H1 (cell line): ENCODE data around the gene CITED4. TPM values are rescaled to one million over a fixed set of nuclear protein-coding genes. Genes with fewer than 3 reads are reported as not detected.

Experiments
- CTCF ChIA-PET: fragments of 300-600 bp; sonication (Branson Sonifier 250); formaldehyde crosslinking; loops from one replicate; lab custom pipeline; 2021; ENCODE audit not compliant: partially characterized antibody; lab: Charles Lee
- POLR2A ChIA-PET: fragments of 300-600 bp; sonication (Branson Sonifier 250); formaldehyde crosslinking; loops from one replicate; lab custom pipeline; 2021; ENCODE audit warnings: inconsistent platforms; ENCODE audit not compliant: partially characterized antibody; lab: Charles Lee
- DNase-seq, 2 experiments: peaks; one replicate each; pipeline versions ENCODE4 v3.0.0 to v3.0.0-alpha.2; 2010 to 2022; ENCODE audit warnings: low spot score in 2 of 2, low read depth in 1 of 2, mixed read lengths in 1 of 2
- FAIRE-seq: peaks from 2 replicates; lab custom pipeline; 2011; peaks lifted over from hg19 to GRCh38; lab: Jason Lieb, UNC
- H2AFZ ChIP-seq: 2 replicates; pipeline ENCODE4 v1.8.1; 2012; ENCODE audit warnings: low read length, inconsistent platforms
- H2AK5ac ChIP-seq: 2 replicates; pipeline ENCODE4 v1.6.1; 2013; ENCODE audit warnings: low read depth, low read length
- H2BK120ac ChIP-seq: replicated peaks from 2 replicates; pipeline ENCODE3; 2013; ENCODE audit warnings: low read depth, low read length, inconsistent platforms
- H2BK12ac ChIP-seq: 2 replicates; pipeline ENCODE4 v1.6.1; 2013; ENCODE audit warnings: low read depth, low read length
- H2BK15ac ChIP-seq: 2 replicates; pipeline ENCODE4 v1.6.1; 2013; ENCODE audit warnings: low read length
- H2BK20ac ChIP-seq: 2 replicates; pipeline ENCODE4 v1.6.1; 2013; ENCODE audit warnings: low read length
- H2BK5ac ChIP-seq: 2 replicates; pipeline ENCODE4 v1.6.1; 2013; ENCODE audit warnings: low read depth, low read length
- H3K14ac ChIP-seq: 2 replicates; pipeline ENCODE4 v1.6.1; 2013; ENCODE audit warnings: inconsistent platforms; ENCODE audit not compliant: insufficient read length
- H3K18ac ChIP-seq: 2 replicates; pipeline ENCODE4 v1.6.1; 2013; ENCODE audit warnings: low read length; ENCODE audit errors: extremely low read depth
- H3K23ac ChIP-seq: 2 replicates; pipeline ENCODE4 v1.6.1; 2013; ENCODE audit warnings: inconsistent platforms; ENCODE audit not compliant: insufficient read length
- H3K23me2 ChIP-seq: 2 replicates; pipeline ENCODE4 v1.6.1; 2013; ENCODE audit warnings: low read depth, low read length
- H3K27ac ChIP-seq: 2 replicates; pipeline ENCODE4 v1.6.1; 2011; ENCODE audit warnings: low read depth, low read length, inconsistent platforms
- H3K27me3 ChIP-seq, 4 experiments: replicated peaks in 1 of 4; 1 replicate in 1 of 4; 2 replicates in 3 of 4; pipeline versions ENCODE4 v1.6.1 to v1.8.1; 2011 to 2013; ENCODE audit warnings: low read length in 3 of 4, mild to moderate bottlenecking in 3 of 4, inconsistent platforms in 2 of 4, mixed read lengths in 2 of 4, moderate library complexity in 1 of 4; ENCODE audit not compliant: control insufficient read depth in 3 of 4, insufficient read depth in 3 of 4; ENCODE audit errors: extremely low read depth in 1 of 4
- H3K36me3 ChIP-seq, 4 experiments: 2 replicates each; pipeline versions ENCODE4 v1.6.1 to v1.8.1; 2011 to 2013; ENCODE audit warnings: mild to moderate bottlenecking in 4 of 4, low read length in 3 of 4, moderate library complexity in 2 of 4, control low read depth in 1 of 4, inconsistent platforms in 1 of 4; ENCODE audit not compliant: insufficient read depth in 4 of 4, control insufficient read depth in 2 of 4
- H3K4ac ChIP-seq: replicated peaks from 2 replicates; pipeline ENCODE3; 2013; ENCODE audit warnings: low read length, low read depth, mixed read lengths, inconsistent platforms; ENCODE audit not compliant: insufficient read length
- H3K4me1 ChIP-seq, 4 experiments: replicated peaks in 1 of 4; 1 replicate in 1 of 4; 2 replicates in 3 of 4; pipeline versions ENCODE4 v1.6.1 to v1.8.1; 2011 to 2013; ENCODE audit warnings: low read length in 3 of 4, inconsistent platforms in 2 of 4, mixed read lengths in 1 of 4; ENCODE audit not compliant: insufficient read depth in 4 of 4, control insufficient read depth in 3 of 4
- H3K4me2 ChIP-seq, 2 experiments: 2 replicates each; pipeline versions ENCODE4 v1.6.1 to v1.8.1; 2011 to 2013; ENCODE audit warnings: low read depth in 2 of 2, low read length in 2 of 2, control low read depth in 1 of 2, inconsistent platforms in 1 of 2, mild to moderate bottlenecking in 1 of 2; ENCODE audit not compliant: insufficient read depth in 1 of 2
- H3K4me3 ChIP-seq, 4 experiments: fragments of 200-600, 300-600 bp in 1 of 4; sonication (generic), shearing (Covaris generic), sonication (Bioruptor Twin) in 1 of 4; 2 replicates each; pipeline versions ENCODE4 v1.5.1 to v1.8.1; 2011 to 2016; ENCODE audit warnings: low read length in 4 of 4, low read depth in 3 of 4, control low read depth in 2 of 4, inconsistent platforms in 2 of 4, mild to moderate bottlenecking in 2 of 4, mixed read lengths in 1 of 4, moderate library complexity in 1 of 4; ENCODE audit not compliant: insufficient read depth in 2 of 4; ENCODE audit errors: extremely low read depth in 1 of 4
- H3K56ac ChIP-seq: replicated peaks from 2 replicates; pipeline ENCODE3; 2013; ENCODE audit warnings: low read depth, mild to moderate bottlenecking, mixed read lengths, low read length, inconsistent platforms; ENCODE audit not compliant: insufficient read length
- H3K79me1 ChIP-seq: 2 replicates; pipeline ENCODE4 v1.6.1; 2013; ENCODE audit warnings: low read depth, low read length, control low read depth
- H3K79me2 ChIP-seq, 2 experiments: 2 replicates each; pipeline versions ENCODE4 v1.6.1 to v1.8.1; 2012 to 2013; ENCODE audit warnings: low read length in 2 of 2, mild to moderate bottlenecking in 2 of 2, inconsistent platforms in 1 of 2; ENCODE audit not compliant: insufficient read depth in 2 of 2, control insufficient read depth in 1 of 2
- H3K9ac ChIP-seq, 4 experiments: replicated peaks in 1 of 4; 1 replicate in 1 of 4; 2 replicates in 3 of 4; pipeline versions ENCODE4 v1.6.1 to v1.8.1; 2011 to 2013; ENCODE audit warnings: low read depth in 3 of 4, low read length in 3 of 4, control low read depth in 2 of 4, mild to moderate bottlenecking in 2 of 4, moderate library complexity in 2 of 4, inconsistent platforms in 1 of 4; ENCODE audit errors: extremely low read depth in 1 of 4
- H3K9me3 ChIP-seq, 2 experiments: 2 replicates each; pipeline versions ENCODE4 v1.6.1 to v1.8.1; 2012 to 2013; ENCODE audit warnings: mild to moderate bottlenecking in 2 of 2, moderate library complexity in 2 of 2, control low read depth in 1 of 2, inconsistent platforms in 1 of 2, low read depth in 1 of 2, low read length in 1 of 2, mixed read lengths in 1 of 2; ENCODE audit not compliant: insufficient read depth in 2 of 2
- H4K20me1 ChIP-seq, 2 experiments: replicated peaks in 1 of 2; 2 replicates each; pipeline versions ENCODE3 to v1.8.1; 2011 to 2013; ENCODE audit warnings: inconsistent platforms in 2 of 2, low read length in 2 of 2, mild to moderate bottlenecking in 1 of 2; ENCODE audit not compliant: insufficient read depth in 2 of 2, control insufficient read depth in 1 of 2
- H4K5ac ChIP-seq: 2 replicates; pipeline ENCODE4 v1.6.1; 2013; ENCODE audit warnings: low read length, low read depth, mixed read lengths, inconsistent platforms; ENCODE audit not compliant: insufficient read length
- H4K8ac ChIP-seq: 2 replicates; pipeline ENCODE4 v1.8.0; 2013; ENCODE audit warnings: mild to moderate bottlenecking, moderate library complexity, low read length, inconsistent platforms; ENCODE audit not compliant: insufficient read depth; ENCODE audit errors: extremely low read depth
- H4K91ac ChIP-seq: replicated peaks from 2 replicates; pipeline ENCODE3; 2013; ENCODE audit warnings: low read length, mixed read lengths, inconsistent platforms; ENCODE audit not compliant: insufficient read length
- EZH2 ChIP-seq: fragments of 200-600 bp; sonication (generic); IDR thresholded peaks from 2 replicates; pipeline ENCODE4 v1.7.1; 2012; ENCODE audit warnings: low read depth, mild to moderate bottlenecking, moderate library complexity, low read length, inconsistent platforms; ENCODE audit not compliant: severe bottlenecking
- FOSL1 ChIP-seq: IDR thresholded peaks from 2 replicates; pipeline ENCODE4 v1.6.1; 2011; ENCODE audit warnings: mild to moderate bottlenecking, low read depth, low read length, moderate library complexity; ENCODE audit not compliant: insufficient read depth
- GTF2F1 ChIP-seq: IDR thresholded peaks from 2 replicates; pipeline ENCODE4 v1.6.1; 2012; ENCODE audit warnings: low read depth, low read length, improper control_type of control experiment, borderline replicate concordance
- HDAC6 ChIP-seq: IDR thresholded peaks from one replicate; pipeline ENCODE4 v1.7.1; 2012; ENCODE audit warnings: low read depth, mild to moderate bottlenecking, inconsistent platforms, low read length, moderate library complexity
- JUND ChIP-seq: IDR thresholded peaks from 2 replicates; pipeline ENCODE4 v1.6.1; 2011; ENCODE audit warnings: mild to moderate bottlenecking, improper control_type of control experiment, low read length
- KDM1A ChIP-seq: fragments of 200-600, 300-600 bp; sonication (generic); IDR thresholded peaks from 2 replicates; pipeline ENCODE4 v1.7.1; 2016; ENCODE audit warnings: mild to moderate bottlenecking, low read length, borderline replicate concordance
- RXRA ChIP-seq: IDR thresholded peaks from 2 replicates; pipeline ENCODE4 v1.6.1; 2011; ENCODE audit warnings: low read depth, mild to moderate bottlenecking, low read length, moderate library complexity; ENCODE audit not compliant: insufficient read depth
- TCF12 ChIP-seq: IDR thresholded peaks from 2 replicates; pipeline ENCODE4 v1.6.1; 2011; ENCODE audit warnings: low read depth, mild to moderate bottlenecking, low read length
- WGBS, 2 experiments: shearing (Covaris generic) in 1 of 2; methylation state at CpG; one replicate each; pipeline versions ENCODE4 v1.1.6 to v1.1.7; 2013 to 2015; ENCODE audit warnings: low lambda C conversion rate in 2 of 2, mixed read lengths in 2 of 2, inconsistent platforms in 1 of 2, low coverage in 1 of 2, missing lambda C conversion rate in 1 of 2; ENCODE audit not compliant: insufficient replicate concordance in 2 of 2, insufficient coverage in 1 of 2, insufficient read length in 1 of 2; ENCODE audit errors: extremely low coverage in 1 of 2, missing lambda C conversion rate in 1 of 2; 5-methylcytosine and 5-hydroxymethylcytosine counted together
- polyA plus RNA-seq, 7 experiments: library from polyadenylated mRNA; depleted of rRNA in 3 of 7; stranded (reverse) in 5 of 7; unstranded in 2 of 7; fragments of >200 nt in 5 of 7; fragments of 200-250 nt in 2 of 7; gene quantifications; 1 replicate in 5 of 7; 2 replicates in 1 of 7; 4 replicates in 1 of 7; pipeline versions ENCODE4 v1.2.1 to v1.2.3, GENCODE V29; 2011 to 2013; ENCODE audit warnings: missing spikeins in 2 of 7, mixed read lengths in 2 of 7
- total RNA-seq: library from RNA; stranded (reverse); fragmentation: NEBNext Ultra II Directional; extraction: Animal tissue kit (Norgen Biotek cat#: 25700); gene quantifications from 2 replicates; pipeline ENCODE4 v1.2.1, GENCODE V29; 2021

CITED4 gene
- total and polyA plus RNA-seq, 2 of the 8 experiments (the other 6 are each of a cell fraction or from before 2014, with no cell fraction given) = 5.4 to 16.3 TPM

DNA sequence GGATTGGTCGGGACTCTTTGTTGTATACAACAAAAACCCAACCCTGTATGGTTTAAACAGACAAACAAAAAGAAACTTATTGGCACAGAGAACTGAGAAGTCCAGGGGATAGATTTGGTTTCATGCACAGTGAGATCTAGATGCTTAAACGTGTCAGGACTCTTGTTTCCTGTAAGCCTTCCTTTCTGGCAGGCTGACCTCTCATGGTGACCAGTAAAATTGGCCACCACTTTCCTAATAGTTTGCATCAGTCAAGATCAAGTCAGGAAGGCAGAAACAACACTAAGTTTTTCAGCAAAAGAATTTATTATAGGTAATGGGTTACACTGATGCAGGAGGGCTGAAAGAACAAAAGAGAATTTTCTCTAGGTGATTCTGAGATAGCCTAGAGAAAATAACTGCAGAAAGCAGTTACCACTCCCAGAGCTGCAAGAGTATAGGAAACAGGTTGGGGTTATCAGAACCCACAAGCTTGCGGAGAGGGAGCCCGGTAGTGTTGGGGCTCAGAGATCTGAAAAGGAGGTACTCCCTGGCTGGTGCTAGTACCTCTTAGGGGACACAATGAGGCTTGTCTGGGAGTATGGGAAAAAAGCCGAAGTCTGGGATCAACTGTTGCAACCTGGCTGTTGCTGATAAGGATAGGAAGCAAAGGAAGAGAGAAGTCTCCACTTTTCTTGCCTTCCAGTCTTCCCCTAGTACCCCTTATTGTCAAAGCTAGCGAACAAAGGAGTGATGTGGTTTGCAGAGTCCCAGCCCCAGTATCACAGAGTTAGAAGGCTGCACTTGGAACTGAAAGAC is 21.4 kb downstream of the CITED4 start:
- no peak overlapping the region for H4K5ac ChIP-seq
- no peaks in the 10 kb centered on the region for H3K79me2 ChIP-seq
- H2AFZ ChIP-seq = no peak overlapping the region
- FAIRE-seq = no peak
- no peak overlapping the region for H2BK5ac ChIP-seq
- H3K23ac ChIP-seq = no peak overlapping the region
- CTCF ChIA-PET = interaction anchor here (1.0 to 2.7 kb wide), 4 partner anchors 13 to 112 kb away, joined by 3 to 10 read pairs (median 3); partner anchors contain the start of gene CITED4
- no peak overlapping the region for H2BK15ac ChIP-seq
- H4K8ac ChIP-seq = no peak overlapping the region
- no peak overlapping the region for H3K14ac ChIP-seq
- no peak overlapping the region for H3K4me2 ChIP-seq
- H3K36me3 ChIP-seq = peaks cover 0 to 5% (median 0%) of the 10 kb centered on the region in 4 experiments; a peak in 1 of 8 replicates
- no peak overlapping the region for H2BK20ac ChIP-seq
- no peak overlapping the region for H2BK12ac ChIP-seq
- no peak overlapping the region for H3K27ac ChIP-seq
- no peak for DNase-seq
- H3K4me1 ChIP-seq = no peaks in the 10 kb centered on the region; a peak in 1 of 7 replicates
- no peak overlapping the region for H2BK120ac ChIP-seq
- no peak overlapping the region for H3K4ac ChIP-seq
- no peak overlapping the region for H2AK5ac ChIP-seq
- POLR2A ChIA-PET = interaction anchor here (1.1 kb wide), 1 partner anchor 22 kb away, joined by 3 read pairs; the partner anchor contains the start of gene CITED4
- H4K91ac ChIP-seq = no peak overlapping the region
- H3K18ac ChIP-seq = no peak overlapping the region
- no peaks in the 10 kb centered on the region; a peak in 1 of 7 replicates for H3K27me3 ChIP-seq
- no peak overlapping the region for H3K9ac ChIP-seq
- no peaks in the 10 kb centered on the region for H3K9me3 ChIP-seq
- H3K4me3 ChIP-seq = no peak overlapping the region
- H3K79me1 ChIP-seq = no peaks in the 10 kb centered on the region
- WGBS, 2 experiments = 81% methylated on average over 6 of the region's 6 CpGs; no CpG with 5 or more reads in 1 of the 2 experiments
- H4K20me1 ChIP-seq = no peaks in the 10 kb centered on the region
- no peak for TF ChIP-seq GTF2F1
- no peak for TF ChIP-seq JUND
- no peak for TF ChIP-seq HDAC6
- TF ChIP-seq RXRA = no peak
- no peak for TF ChIP-seq EZH2
- TF ChIP-seq TCF12 = no peak
- no peak for TF ChIP-seq FOSL1
- TF ChIP-seq KDM1A = no peak
- no peak overlapping the region for H3K56ac ChIP-seq
- H3K23me2 ChIP-seq = no peaks in the 10 kb centered on the region
